ENCODE data around the gene CALHM6.

DNA sequence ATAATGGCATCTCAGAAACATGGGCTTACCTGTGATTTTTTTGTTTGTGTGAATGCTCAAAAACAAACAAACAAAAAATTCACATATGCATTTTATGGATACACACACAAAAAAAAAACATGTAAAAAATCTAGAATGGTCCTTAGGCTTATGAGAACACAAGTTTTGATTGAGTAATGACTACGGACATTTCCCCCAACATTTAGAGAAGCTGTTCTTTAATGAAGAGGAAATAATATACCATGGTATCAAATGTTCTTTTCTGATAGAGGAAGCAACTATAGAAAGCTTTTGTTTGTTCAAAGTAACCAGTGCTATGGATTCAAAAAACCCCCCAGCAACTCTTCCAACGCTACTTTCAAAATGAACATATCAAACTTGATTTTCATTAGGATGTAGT is 8.6 kb upstream of the CALHM6 start:
- no peak for TF ChIP-seq CTCF (IDR thresholded peaks at IDR 0.05; ENCODE audit: low read length)
- no peak for TF ChIP-seq EZH2 (IDR thresholded peaks at IDR 0.05; ENCODE audit: borderline replicate concordance, low read length)

Data from OCI-LY1 (cell line).